ENCODE data around the gene RNPEPL1. TPM values are rescaled to one million over a fixed set of nuclear protein-coding genes. Genes with fewer than 3 reads are reported as not detected.

The RNPEPL1 gene
- total RNA-seq, 1 experiment from 2014 or later, result 22.6 TPM

GRCh38 chr2:240553956-240554480 is 14.3 kb upstream of the RNPEPL1 start:
- BruUV-seq (replicated peaks), result no TSS peak
- H3K36me3 Mint-ChIP-seq (ENCODE audit: insufficient read depth, unreplicated experiment), result peaks cover 16% of the 10 kb centered on the region

GRCh38 chr2:240554767-240555493 is 13.4 kb upstream of the RNPEPL1 start:
- Mint-ChIP-seq H3K27ac (ENCODE audit: unreplicated experiment) (no peak overlapping the region), H3K36me3 (ENCODE audit: insufficient read depth, unreplicated experiment) (peaks cover 16% of the 10 kb centered on the region), H3K4me1 (ENCODE audit: low read depth, unreplicated experiment) (no peaks in the 10 kb centered on the region), H3K9me3 (ENCODE audit: unreplicated experiment) (no peaks in the 10 kb centered on the region), H3K4me3 (ENCODE audit: unreplicated experiment) (no peak overlapping the region), H3K27me3 (ENCODE audit: insufficient read depth, unreplicated experiment) (no peaks in the 10 kb centered on the region)
- no peak for DNase-seq
- intact Hi-C loops (cut with micrococcal nuclease; ENCODE audit: unreplicated experiment), result no loop called here
- Histone ChIP-seq H3K9me3 (no peaks in the 10 kb centered on the region), H3K36me3 (ENCODE audit: control insufficient read depth, insufficient read depth, low read length) (no peaks in the 10 kb centered on the region), H3K4me3 (ENCODE audit: low read depth, low read length) (no peak overlapping the region), H3K27me3 (replicated peaks; ENCODE audit: control insufficient read depth, insufficient read depth, low read length) (no peaks in the 10 kb centered on the region), H3K4me1 (peaks cover 6% of the 10 kb centered on the region; the same call in 1 of the 2 replicates)
- TF ChIP-seq CTCF (IDR thresholded peaks at IDR 0.05; ENCODE audit: insufficient read depth in 1 of 2, low read depth in 1 of 2, low read length in 1 of 2, severe bottlenecking in 1 of 2, unreplicated experiment in 1 of 2), result no peak
- POLR2A ChIA-PET, result no interaction called here
- no TSS peak for BruUV-seq (replicated peaks)
- CTCF ChIA-PET, result no interaction called here

More at GRCh38 chr2:240553956-240554480, 14.3 kb upstream of the RNPEPL1 start:
- Mint-ChIP-seq H3K9me3 (ENCODE audit: unreplicated experiment) (no peaks in the 10 kb centered on the region), H3K27ac (ENCODE audit: unreplicated experiment) (no peak overlapping the region), H3K4me3 (ENCODE audit: unreplicated experiment) (no peak overlapping the region), H3K4me1 (ENCODE audit: low read depth, unreplicated experiment) (no peaks in the 10 kb centered on the region), H3K27me3 (ENCODE audit: insufficient read depth, unreplicated experiment) (no peaks in the 10 kb centered on the region)
- DNase-seq, result no peak
- no peak overlapping the region for H3K4me3 ChIP-seq (ENCODE audit: low read depth, low read length)
- ChIA-PET CTCF (no interaction called here), POLR2A (no interaction called here)
- TF ChIP-seq CTCF (IDR thresholded peaks at IDR 0.05; ENCODE audit: insufficient read depth in 1 of 2, low read depth in 1 of 2, low read length in 1 of 2, severe bottlenecking in 1 of 2, unreplicated experiment in 1 of 2), result no peak
- intact Hi-C loops (cut with micrococcal nuclease; ENCODE audit: unreplicated experiment), result no loop called here
- no peaks in the 10 kb centered on the region for H3K36me3 ChIP-seq (ENCODE audit: control insufficient read depth, insufficient read depth, low read length)
- H3K9me3 ChIP-seq, result no peaks in the 10 kb centered on the region
- no peaks in the 10 kb centered on the region for H3K27me3 ChIP-seq (replicated peaks; ENCODE audit: control insufficient read depth, insufficient read depth, low read length)
- H3K4me1 ChIP-seq, result no peaks in the 10 kb centered on the region

- TF ChIP-seq CTCF (IDR thresholded peaks at IDR 0.05; ENCODE audit: insufficient read depth in 1 of 2, low read depth in 1 of 2, low read length in 1 of 2, severe bottlenecking in 1 of 2, unreplicated experiment in 1 of 2), result no peak
- Mint-ChIP-seq H3K4me1 (ENCODE audit: low read depth, unreplicated experiment) (no peaks in the 10 kb centered on the region), H3K27ac (ENCODE audit: unreplicated experiment) (no peak overlapping the region), H3K27me3 (ENCODE audit: insufficient read depth, unreplicated experiment) (no peaks in the 10 kb centered on the region), H3K9me3 (ENCODE audit: unreplicated experiment) (no peaks in the 10 kb centered on the region), H3K4me3 (ENCODE audit: unreplicated experiment) (no peak overlapping the region), H3K36me3 (ENCODE audit: insufficient read depth, unreplicated experiment) (peaks cover 17% of the 10 kb centered on the region)
- no TSS peak for BruUV-seq (replicated peaks)
- Histone ChIP-seq H3K27me3 (replicated peaks; ENCODE audit: control insufficient read depth, insufficient read depth, low read length) (no peaks in the 10 kb centered on the region), H3K36me3 (ENCODE audit: control insufficient read depth, insufficient read depth, low read length) (no peaks in the 10 kb centered on the region), H3K4me3 (ENCODE audit: low read depth, low read length) (no peak overlapping the region), H3K4me1 (peaks cover 6% of the 10 kb centered on the region; the same call in 1 of the 2 replicates), H3K9me3 (no peaks in the 10 kb centered on the region)
- DNase-seq, result no peak
- CTCF ChIA-PET, result no interaction called here
- POLR2A ChIA-PET, result no interaction called here
- intact Hi-C loops (cut with micrococcal nuclease; ENCODE audit: unreplicated experiment), result no loop called here
Observed at GRCh38 chr2:240555541-240556250, 12.6 kb upstream of the RNPEPL1 start.
